SK-N-SH treated with all-trans-retinoic acid at 6 μM for 48 hours (cell line): Measurements from ENCODE around the gene MED6.

Experiments used
- ARNTL ChIP-seq: fragments of 450-650 bp; formaldehyde crosslinking; IDR thresholded peaks from 2 replicates; pipeline ENCODE4 v1.5.0; 2020; ENCODE audit warnings: low read depth, mild to moderate bottlenecking, moderate library complexity, borderline replicate concordance
- CSDC2 ChIP-seq: fragments of 250-450 bp; sonication (Bioruptor Pico); IDR thresholded peaks from 2 replicates; pipeline ENCODE4 v1.5.0; 2020; ENCODE audit warnings: mild to moderate bottlenecking, moderate library complexity
- OSR1 ChIP-seq: fragments of 250-450 bp; sonication (Bioruptor Pico); IDR thresholded peaks from 2 replicates; pipeline ENCODE4 v1.8.0; 2022; ENCODE audit warnings: moderate library complexity, mild to moderate bottlenecking, inconsistent platforms
- PPARA ChIP-seq: fragments of 250-450 bp; sonication (Bioruptor Pico); IDR thresholded peaks from 2 replicates; pipeline ENCODE4 v1.5.0; 2020; ENCODE audit warnings: mild to moderate bottlenecking, borderline replicate concordance
- TCF4 ChIP-seq: fragments of 250-450 bp; sonication (Bioruptor Pico); IDR thresholded peaks from 2 replicates; pipeline ENCODE4 v1.8.0; 2021; ENCODE audit warnings: mild to moderate bottlenecking, moderate library complexity, borderline replicate concordance
- ZFP30 ChIP-seq: fragments of 450-650 bp; formaldehyde crosslinking; IDR thresholded peaks from 2 replicates; pipeline ENCODE4 v1.5.0; 2022; ENCODE audit warnings: mild to moderate bottlenecking, moderate library complexity
- ZNF8 ChIP-seq: fragments of 450-650 bp; formaldehyde crosslinking; IDR thresholded peaks from 2 replicates; pipeline ENCODE4 v1.5.0; 2020; ENCODE audit warnings: mild to moderate bottlenecking, moderate library complexity
- TF ChIP-seq, protein P1 (sequence below): fragments of 250-450 bp; sonication (Bioruptor Pico); IDR thresholded peaks from 2 replicates; pipeline ENCODE4 v1.8.0; 2020; ENCODE audit warnings: mild to moderate bottlenecking, moderate library complexity, borderline replicate concordance

DNA sequence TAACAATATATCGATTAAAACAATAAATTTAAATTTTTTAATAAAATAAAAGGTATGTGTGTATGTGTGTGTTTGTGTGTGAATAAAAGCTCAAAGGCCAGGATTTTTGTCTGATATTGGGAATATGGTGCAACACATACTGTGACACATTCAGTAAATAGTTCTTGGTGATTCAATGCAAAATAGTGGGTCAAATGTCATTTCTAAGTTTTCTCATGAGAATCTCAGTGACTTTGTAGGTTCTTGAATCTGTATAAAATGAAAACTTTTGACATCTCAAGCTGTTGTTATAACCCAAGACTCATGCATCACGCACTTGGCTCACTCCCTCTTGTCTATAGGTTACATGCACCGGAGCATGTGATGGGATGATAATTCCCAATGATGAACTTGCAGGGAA lies 16.2 kb upstream of the MED6 start:
- TF ChIP-seq, protein P1, sequence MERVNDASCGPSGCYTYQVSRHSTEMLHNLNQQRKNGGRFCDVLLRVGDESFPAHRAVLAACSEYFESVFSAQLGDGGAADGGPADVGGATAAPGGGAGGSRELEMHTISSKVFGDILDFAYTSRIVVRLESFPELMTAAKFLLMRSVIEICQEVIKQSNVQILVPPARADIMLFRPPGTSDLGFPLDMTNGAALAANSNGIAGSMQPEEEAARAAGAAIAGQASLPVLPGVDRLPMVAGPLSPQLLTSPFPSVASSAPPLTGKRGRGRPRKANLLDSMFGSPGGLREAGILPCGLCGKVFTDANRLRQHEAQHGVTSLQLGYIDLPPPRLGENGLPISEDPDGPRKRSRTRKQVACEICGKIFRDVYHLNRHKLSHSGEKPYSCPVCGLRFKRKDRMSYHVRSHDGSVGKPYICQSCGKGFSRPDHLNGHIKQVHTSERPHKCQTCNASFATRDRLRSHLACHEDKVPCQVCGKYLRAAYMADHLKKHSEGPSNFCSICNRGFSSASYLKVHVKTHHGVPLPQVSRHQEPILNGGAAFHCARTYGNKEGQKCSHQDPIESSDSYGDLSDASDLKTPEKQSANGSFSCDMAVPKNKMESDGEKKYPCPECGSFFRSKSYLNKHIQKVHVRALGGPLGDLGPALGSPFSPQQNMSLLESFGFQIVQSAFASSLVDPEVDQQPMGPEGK (CRISPR knock-in tag) = no peak
- no peak for TF ChIP-seq TCF4 (CRISPR knock-in tag)
- TF ChIP-seq ZNF8 (CRISPR knock-in tag) = no peak
- no peak for TF ChIP-seq OSR1 (CRISPR knock-in tag)
- no peak for TF ChIP-seq ZFP30 (CRISPR knock-in tag)
- no peak for TF ChIP-seq CSDC2
- no peak for TF ChIP-seq ARNTL (CRISPR knock-in tag)
- no peak for TF ChIP-seq PPARA
